Left lung (tissue), 10 donors: Measurements from ENCODE around the gene COL6A3. TPM values are rescaled to one million over a fixed set of nuclear protein-coding genes. Genes with fewer than 3 reads are reported as not detected.

Experiments
- ATAC-seq: fragments of 200-7000 bp; cut with Tn5 transposase; one replicate; pipeline ENCODE4 v1.9.1; 2020; ENCODE audit warnings: moderate library complexity
- DNase-seq, 4 donors: peaks; one replicate each; pipeline ENCODE4 v3.0.0-alpha.2; 2013 to 2020
- H3K27ac ChIP-seq, 2 donors: fragments of 200-600 bp; sonication (generic) in 1 of 2; one replicate each; pipeline versions ENCODE4 v1.5.0 to v1.8.0; 2020 to 2021
- H3K27me3 ChIP-seq, 2 donors: fragments of 200-600 bp; sonication (generic) in 1 of 2; one replicate each; pipeline versions ENCODE4 v1.5.0 to v1.8.0; 2020 to 2021
- H3K36me3 ChIP-seq, 2 donors: fragments of 200-600 bp; sonication (generic) in 1 of 2; one replicate each; pipeline versions ENCODE4 v1.5.0 to v1.8.0; 2020 to 2021
- H3K4me1 ChIP-seq, 2 donors: fragments of 200-600 bp; one replicate each; pipeline ENCODE4 v1.8.0; 2021
- H3K4me3 ChIP-seq, 2 donors: fragments of 200-600 bp; sonication (generic) in 1 of 2; one replicate each; pipeline versions ENCODE4 v1.5.0 to v1.8.0; 2020 to 2021; ENCODE audit warnings: mild to moderate bottlenecking in 1 of 2
- H3K9me3 ChIP-seq, 2 donors: fragments of 200-600 bp; sonication (generic) in 1 of 2; one replicate each; pipeline versions ENCODE4 v1.5.0 to v1.8.0; 2020 to 2021
- intact Hi-C, 2 donors: fragments of 100-400 bp; cut with DNase I; formaldehyde crosslinking; loops; one replicate each; pipeline versions ENCODE4 v1.11.2 to v1.14.2; 2022
- polyA plus RNA-seq, 6 donors: library from polyadenylated mRNA; unstranded; fragments of 120-200 nt; gene quantifications; one replicate each; pipeline ENCODE4 v1.2.1, GENCODE V29; 2013; ENCODE audit not compliant: insufficient read length in 6 of 6
- total RNA-seq, 2 donors: library from RNA; stranded (reverse); fragmentation: NEBNext Ultra II Directional; extraction: Animal tissue kit (Norgen Biotek cat#: 25700); gene quantifications; one replicate each; pipeline ENCODE4 v1.2.1, GENCODE V29; 2021
- TF ChIP-seq, protein P1 (sequence below), 2 donors: fragments of 200-600 bp; sonication (generic) in 1 of 2; IDR thresholded peaks; one replicate each; pipeline versions ENCODE4 v1.5.0 to v1.8.0; 2021; ENCODE audit warnings: antibody characterized with exemption in 2 of 2
- donor health status: DM: no; HTN: yes; CAD: no.
- donor health status: DM: no; HTN: no; CAD: no.

COL6A3 gene
- total and polyA plus RNA-seq, 8 donors, result 598 to 868 (median 760) TPM

DNA sequence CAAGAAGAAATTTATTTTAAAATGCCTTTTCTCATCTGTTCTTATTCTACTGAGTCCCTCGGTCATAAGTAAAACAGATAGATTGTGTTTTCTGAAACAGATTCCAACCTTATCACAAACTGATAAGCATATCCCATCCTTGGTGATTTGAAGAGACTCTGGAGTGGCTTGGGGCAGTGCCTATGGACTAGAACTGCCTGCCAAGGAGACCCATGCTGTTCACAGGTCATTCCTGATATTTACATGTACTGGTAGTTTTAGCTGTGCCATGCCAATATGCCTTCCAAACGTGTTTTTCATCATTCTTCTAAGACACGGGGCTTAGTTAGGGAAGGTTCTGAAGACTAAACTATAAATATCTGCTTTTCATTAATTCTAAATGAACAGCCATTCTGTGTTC is 11.4 kb upstream of the COL6A3 start:
- H3K4me3 ChIP-seq, result no peak overlapping the region
- H3K36me3 ChIP-seq, result no peaks in the 10 kb centered on the region
- H3K9me3 ChIP-seq, result no peaks in the 10 kb centered on the region
- intact Hi-C loops, result loop anchor here in 1 of 2 donors (10.0 kb wide), 1 partner anchor 49 kb away; no protein-coding TSS in a partner anchor
- TF ChIP-seq, protein P1, sequence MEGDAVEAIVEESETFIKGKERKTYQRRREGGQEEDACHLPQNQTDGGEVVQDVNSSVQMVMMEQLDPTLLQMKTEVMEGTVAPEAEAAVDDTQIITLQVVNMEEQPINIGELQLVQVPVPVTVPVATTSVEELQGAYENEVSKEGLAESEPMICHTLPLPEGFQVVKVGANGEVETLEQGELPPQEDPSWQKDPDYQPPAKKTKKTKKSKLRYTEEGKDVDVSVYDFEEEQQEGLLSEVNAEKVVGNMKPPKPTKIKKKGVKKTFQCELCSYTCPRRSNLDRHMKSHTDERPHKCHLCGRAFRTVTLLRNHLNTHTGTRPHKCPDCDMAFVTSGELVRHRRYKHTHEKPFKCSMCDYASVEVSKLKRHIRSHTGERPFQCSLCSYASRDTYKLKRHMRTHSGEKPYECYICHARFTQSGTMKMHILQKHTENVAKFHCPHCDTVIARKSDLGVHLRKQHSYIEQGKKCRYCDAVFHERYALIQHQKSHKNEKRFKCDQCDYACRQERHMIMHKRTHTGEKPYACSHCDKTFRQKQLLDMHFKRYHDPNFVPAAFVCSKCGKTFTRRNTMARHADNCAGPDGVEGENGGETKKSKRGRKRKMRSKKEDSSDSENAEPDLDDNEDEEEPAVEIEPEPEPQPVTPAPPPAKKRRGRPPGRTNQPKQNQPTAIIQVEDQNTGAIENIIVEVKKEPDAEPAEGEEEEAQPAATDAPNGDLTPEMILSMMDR (IDR thresholded peaks at IDR 0.05), result no peak
- no peak overlapping the region for H3K27ac ChIP-seq
- H3K4me1 ChIP-seq, result peaks cover 6 to 11% of the 10 kb centered on the region in 2 donors
- H3K27me3 ChIP-seq, result peaks cover 0 to 5% of the 10 kb centered on the region in 2 donors
- ATAC-seq (no peak), DNase-seq (no peak)

DNA sequence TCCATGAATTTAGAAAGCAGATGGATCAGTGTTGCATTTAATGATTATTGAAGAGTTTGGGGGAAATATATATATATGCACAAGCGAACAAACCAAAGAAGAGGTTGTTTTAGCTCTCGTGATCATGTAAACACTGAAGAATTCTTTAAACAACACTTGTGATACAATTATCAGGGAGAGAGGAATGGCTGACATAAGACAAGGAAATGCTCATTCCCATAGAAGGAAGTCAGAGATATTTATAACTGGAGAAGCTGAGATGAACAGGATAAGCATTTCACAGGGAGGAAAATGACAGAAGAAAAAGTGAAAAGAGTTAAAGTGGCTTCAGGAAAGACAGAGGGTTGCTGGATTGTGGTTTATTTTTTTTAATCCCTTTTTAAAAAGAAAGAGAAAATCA is 10.6 kb upstream of the COL6A3 start:
- no peaks in the 10 kb centered on the region for H3K9me3 ChIP-seq
- H3K27me3 ChIP-seq, result peaks cover 0 to 5% of the 10 kb centered on the region in 2 donors
- H3K4me1 ChIP-seq, result peaks cover 6 to 11% of the 10 kb centered on the region in 2 donors
- H3K36me3 ChIP-seq, result no peaks in the 10 kb centered on the region
- no peak for DNase-seq
- H3K4me3 ChIP-seq, result no peak overlapping the region
- no peak overlapping the region for H3K27ac ChIP-seq
- TF ChIP-seq, protein P1 (IDR thresholded peaks at IDR 0.05), result no peak
- intact Hi-C loops, result loop anchor here in 1 of 2 donors (10.0 kb wide), 1 partner anchor 50 kb away; no protein-coding TSS in a partner anchor
- no peak for ATAC-seq

DNA sequence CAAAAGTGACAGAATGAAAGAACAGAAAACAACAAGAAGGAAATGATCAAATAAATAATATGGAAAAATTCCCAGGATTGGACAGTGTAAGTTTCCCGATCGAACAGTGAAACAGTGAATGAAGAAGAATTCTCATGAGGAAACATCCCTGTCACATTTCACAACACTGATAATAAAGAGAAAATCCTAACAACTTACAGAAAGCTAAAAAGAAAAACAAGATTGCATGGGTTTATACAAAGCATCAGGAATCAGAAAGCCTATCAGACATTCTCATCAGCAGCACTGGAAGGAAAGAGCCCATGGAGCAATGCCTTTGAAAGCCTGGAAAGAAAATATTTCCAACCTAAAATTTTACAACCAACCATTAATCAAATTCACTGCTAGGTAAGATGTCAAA is 9.9 kb upstream of the COL6A3 start:
- ATAC-seq, result no peak
- intact Hi-C loops, result loop anchor here in 1 of 2 donors (10.0 kb wide), 1 partner anchor 51 kb away; no protein-coding TSS in a partner anchor
- no peaks in the 10 kb centered on the region for H3K9me3 ChIP-seq
- H3K4me3 ChIP-seq, result no peak overlapping the region
- no peaks in the 10 kb centered on the region for H3K36me3 ChIP-seq
- H3K27me3 ChIP-seq, result peaks cover 0 to 5% of the 10 kb centered on the region in 2 donors
- peaks cover 6 to 11% of the 10 kb centered on the region in 2 donors for H3K4me1 ChIP-seq
- no peak overlapping the region for H3K27ac ChIP-seq
- TF ChIP-seq, protein P1 (IDR thresholded peaks at IDR 0.05), result no peak
- no peak for DNase-seq

DNA sequence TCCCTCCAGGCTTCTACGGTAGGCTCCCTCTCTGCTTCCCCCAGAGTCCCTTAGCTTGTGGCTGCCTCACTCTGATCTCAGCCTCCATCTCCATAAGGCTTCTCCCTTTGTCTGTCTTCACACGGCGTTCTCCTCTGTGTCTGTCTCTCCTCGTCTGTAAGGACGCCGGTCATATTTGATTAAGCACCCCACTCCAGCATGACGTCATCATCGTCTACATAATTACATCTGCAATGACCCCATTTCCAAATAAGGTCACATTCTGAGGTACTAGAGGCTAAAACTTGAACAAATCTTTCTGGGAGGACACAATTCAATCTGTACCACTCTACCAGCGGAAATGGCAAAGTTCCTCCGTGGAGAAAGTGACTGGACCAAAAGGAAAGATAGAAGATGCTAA is 8.3 kb upstream of the COL6A3 start:
- peak overlapping the region in 1 of 2 donors; percentile 57 for H3K27ac ChIP-seq
- H3K9me3 ChIP-seq, result no peaks in the 10 kb centered on the region
- H3K27me3 ChIP-seq, result peaks cover 0 to 5% of the 10 kb centered on the region in 2 donors
- DNase-seq, result no peak
- TF ChIP-seq, protein P1 (IDR thresholded peaks at IDR 0.05), result no peak
- peak; percentile 11 for ATAC-seq
- intact Hi-C loops, result loop anchor here in 1 of 2 donors (10.0 kb wide), 1 partner anchor 52 kb away; no protein-coding TSS in a partner anchor
- no peaks in the 10 kb centered on the region for H3K36me3 ChIP-seq
- H3K4me3 ChIP-seq, result no peak overlapping the region
- H3K4me1 ChIP-seq, result peaks cover 6 to 11% of the 10 kb centered on the region in 2 donors

DNA sequence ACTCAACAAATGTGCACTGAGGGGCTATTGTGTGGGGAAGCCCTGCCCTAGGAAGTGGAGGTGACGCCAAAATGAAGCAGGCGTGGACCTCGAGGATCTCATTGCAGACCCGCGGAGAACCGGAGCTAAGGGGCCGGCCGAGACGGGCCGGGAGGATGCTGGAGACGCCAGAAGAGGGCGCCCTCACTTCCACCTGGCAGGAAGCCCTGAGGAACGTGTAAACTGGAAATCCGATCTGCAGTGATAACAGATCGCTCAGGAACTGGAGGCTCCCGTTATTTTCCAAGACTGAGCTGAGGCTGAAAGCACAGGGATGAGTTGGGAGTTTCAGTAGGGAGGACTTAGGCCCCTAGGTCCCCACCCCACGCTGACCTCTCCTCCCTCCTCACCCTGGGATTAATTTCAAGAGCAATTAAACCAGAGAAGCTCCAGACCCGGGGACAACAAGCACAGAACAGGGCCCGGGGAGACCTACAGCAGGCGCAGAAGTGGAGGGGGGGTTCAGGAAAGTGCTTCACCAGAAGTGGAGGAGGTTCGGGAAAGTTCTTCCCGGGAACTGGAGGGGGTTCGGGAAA is 7.7 kb upstream of the COL6A3 start:
- TF ChIP-seq, protein P1 (IDR thresholded peaks at IDR 0.05), result peak; percentile 75 to 87
- Histone ChIP-seq H3K9me3 (no peaks in the 10 kb centered on the region), H3K4me1 (peaks cover 6 to 11% of the 10 kb centered on the region in 2 donors), H3K27me3 (peaks cover 0 to 5% of the 10 kb centered on the region in 2 donors), H3K27ac (peak overlapping the region in 1 of 2 donors; percentile 57), H3K4me3 (no peak overlapping the region), H3K36me3 (no peaks in the 10 kb centered on the region)
- DNase-seq (peak; percentile 76 to 90 (median 84)), ATAC-seq (peak; percentile 97)
- intact Hi-C loops, result loop anchor here in 1 of 2 donors (10.0 kb wide), 1 partner anchor 53 kb away; no protein-coding TSS in a partner anchor
